Fibroblast of skin of right quadriceps (primary cell): ENCODE results near the gene COL6A2.
A peak's percentile ranks its signal among the peaks of the same experiment; 100 is the strongest.
"Not testable (repeated sequence)": the region's sequence is repeated elsewhere in the genome, so short reads cannot be mapped to it uniquely, and the experiment has no call there.

ENCODE experiments used
- DNase-seq: peaks from one replicate; pipeline ENCODE4 v3.0.0-alpha.2; 2013

The COL6A2 gene

GRCh38 chr21:46061063-46061462, 36.8 kb upstream of the COL6A2 start:
- no peak for DNase-seq

- no peak for DNase-seq
Measured at GRCh38 chr21:46061518-46061917, 36.4 kb upstream of the COL6A2 start.

- no peak for DNase-seq
Measured at GRCh38 chr21:46061950-46062349, 36.0 kb upstream of the COL6A2 start.

- no peak for DNase-seq
Measured at GRCh38 chr21:46062471-46063211, 35.3 kb upstream of the COL6A2 start.

DNA sequence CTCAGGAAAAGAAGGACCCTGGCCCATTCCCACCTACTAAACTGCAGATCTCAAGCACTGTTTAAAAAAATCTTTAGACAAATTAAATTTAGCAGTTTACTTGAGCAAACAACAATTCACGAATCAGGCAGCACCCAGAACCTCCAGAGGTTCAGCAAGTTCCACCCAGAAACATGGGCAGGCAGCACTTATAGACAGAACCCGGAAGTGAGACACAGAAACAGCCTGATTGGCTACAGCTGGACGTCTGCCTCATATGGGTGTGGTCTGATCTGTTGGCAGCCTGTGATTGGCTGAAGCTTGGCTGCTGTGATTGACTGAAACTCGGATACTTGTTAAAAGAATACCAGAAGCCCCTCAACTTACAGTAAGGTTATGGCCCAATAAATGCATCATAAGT, 34.7 kb upstream of the COL6A2 start:
- no peak for DNase-seq

GRCh38 chr21:46063734-46064680, 33.9 kb upstream of the COL6A2 start:
- DNase-seq = no peak

- DNase-seq = no peak
Measured at GRCh38 chr21:46064870-46065214, 33.1 kb upstream of the COL6A2 start.

GRCh38 chr21:46065215-46065913, 32.5 kb upstream of the COL6A2 start:
- DNase-seq = peak; percentile 73

DNA sequence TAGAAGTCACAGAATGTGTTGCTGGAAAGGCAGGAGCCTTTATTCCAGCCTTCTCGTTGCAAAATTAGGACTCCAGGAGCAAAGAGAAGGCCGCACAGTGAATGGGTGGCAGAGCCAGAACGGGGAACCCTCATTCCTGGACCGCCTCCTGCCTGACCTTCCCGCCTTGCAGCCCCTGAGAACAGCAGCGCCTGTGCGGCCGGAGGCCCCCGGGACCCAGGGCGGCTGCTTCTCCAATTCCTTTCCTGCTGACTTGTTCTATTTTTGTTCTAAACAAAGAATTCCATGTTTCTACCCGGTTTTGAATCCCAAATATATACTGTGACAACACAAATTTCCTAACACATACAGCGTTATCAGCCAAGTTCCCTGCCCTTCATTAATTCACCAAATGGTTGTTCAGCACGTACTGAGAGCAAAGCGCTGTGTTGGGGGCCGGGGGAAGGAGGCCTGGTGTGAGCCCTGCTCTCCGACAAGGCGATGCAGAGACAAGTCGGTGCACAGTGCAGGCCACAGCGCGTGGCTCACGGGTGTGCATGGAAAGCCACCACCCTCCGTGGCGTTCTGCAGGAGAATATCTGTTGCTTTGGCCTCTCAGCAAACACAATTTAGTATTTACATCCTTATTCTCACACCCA, 31.9 kb upstream of the COL6A2 start:
- DNase-seq = no peak

DNA sequence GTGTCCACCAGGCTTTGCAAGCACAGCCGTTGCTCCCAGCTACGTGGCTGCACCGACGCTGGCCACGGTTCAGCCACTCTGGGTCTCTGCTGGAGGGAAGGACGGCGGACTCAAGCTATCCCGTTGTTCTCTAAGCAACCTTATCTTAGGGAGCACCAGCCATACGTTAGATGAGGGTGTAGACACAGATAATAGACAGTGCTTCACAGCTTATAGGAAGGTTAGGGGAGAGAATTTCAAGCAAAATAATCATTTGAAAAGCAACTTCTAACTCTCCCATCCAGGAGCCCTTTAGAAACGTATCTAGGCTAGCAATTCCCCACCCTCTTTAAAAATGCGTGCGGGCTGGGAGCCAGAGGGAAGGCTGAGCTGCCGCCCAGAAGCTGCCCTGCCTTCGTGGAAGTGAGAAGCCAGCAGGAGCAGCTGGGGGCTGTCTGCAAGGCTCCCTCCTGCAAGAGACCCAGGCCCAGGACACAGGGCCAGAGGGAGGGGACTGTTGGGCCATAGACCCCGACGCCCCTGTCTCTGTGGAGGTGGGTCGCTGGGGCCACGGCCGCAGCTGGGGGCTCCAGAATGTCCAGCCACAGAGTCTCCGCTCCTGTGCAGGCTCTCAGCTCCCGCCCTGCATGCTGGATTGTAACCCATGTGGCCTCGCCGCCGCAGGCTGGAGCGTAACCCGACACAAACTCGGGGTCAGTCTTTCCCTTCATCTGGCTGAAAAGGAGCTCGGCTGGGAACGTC, 31.2 kb upstream of the COL6A2 start:
- DNase-seq = peak; percentile 60

DNA sequence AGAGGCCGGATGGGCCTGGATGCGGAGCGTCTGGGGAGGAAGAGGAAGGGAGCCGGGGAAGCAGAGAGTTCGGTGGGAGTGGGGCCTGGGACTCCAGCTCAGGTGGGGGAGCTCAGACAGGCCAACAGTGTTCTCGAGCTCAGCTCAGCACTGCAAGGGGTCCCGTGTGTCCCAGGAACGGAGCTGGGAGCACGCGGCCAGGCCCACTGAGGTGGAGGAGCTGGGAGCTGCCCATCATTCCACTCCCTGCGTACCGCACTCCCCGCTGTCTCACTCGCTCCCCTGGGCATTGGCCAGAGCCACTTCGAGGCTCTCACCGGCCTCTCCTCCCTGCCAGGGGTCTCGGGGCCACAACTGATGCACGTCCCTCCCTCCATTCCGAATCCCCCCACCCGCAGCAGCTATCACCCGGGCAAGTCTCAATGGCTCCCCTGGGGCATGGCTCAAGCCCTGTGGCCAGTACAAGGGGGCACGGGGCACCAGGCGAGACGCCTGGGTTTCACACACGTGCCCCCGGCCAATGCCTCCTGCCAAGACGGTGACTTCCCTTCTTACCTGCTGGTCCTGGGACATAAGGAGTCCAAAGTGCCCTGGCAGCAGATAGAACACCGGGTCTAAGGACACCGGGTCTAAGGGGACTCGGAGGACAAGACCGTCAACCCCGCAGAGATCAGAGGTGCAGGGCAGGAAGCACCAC, 30.3 kb upstream of the COL6A2 start:
- DNase-seq = no peak

DNA sequence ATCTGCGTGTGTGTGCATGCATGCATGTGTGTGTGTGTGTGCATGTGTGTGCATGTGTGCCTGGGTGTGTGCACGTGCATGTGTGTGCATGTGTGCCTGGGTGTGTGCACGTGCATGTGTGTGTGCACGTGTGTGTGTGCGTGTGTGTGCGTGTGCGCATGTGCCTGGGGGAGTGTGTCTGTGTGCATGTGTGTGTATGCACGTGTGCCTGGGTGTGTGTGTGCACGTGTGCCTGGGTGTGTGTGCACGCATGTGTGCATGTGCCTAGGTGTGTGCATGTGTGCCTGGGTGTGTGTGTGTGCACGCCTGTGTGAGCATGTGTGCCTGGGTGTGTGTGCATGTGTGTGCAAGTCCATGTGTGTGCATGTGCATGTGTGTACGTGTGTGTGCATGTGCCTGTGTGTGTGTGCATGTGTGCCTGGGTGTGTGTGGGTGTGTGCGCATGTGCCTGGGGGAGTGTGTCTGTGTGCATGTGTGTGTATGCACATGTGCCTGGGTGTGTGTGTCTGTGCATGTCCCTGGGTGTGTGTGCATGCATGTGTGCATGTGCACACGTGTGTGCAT, 29.3 kb upstream of the COL6A2 start:
- no peak for DNase-seq

- no peak for DNase-seq
Measured at GRCh38 chr21:46069166-46069565, 28.7 kb upstream of the COL6A2 start.

DNA sequence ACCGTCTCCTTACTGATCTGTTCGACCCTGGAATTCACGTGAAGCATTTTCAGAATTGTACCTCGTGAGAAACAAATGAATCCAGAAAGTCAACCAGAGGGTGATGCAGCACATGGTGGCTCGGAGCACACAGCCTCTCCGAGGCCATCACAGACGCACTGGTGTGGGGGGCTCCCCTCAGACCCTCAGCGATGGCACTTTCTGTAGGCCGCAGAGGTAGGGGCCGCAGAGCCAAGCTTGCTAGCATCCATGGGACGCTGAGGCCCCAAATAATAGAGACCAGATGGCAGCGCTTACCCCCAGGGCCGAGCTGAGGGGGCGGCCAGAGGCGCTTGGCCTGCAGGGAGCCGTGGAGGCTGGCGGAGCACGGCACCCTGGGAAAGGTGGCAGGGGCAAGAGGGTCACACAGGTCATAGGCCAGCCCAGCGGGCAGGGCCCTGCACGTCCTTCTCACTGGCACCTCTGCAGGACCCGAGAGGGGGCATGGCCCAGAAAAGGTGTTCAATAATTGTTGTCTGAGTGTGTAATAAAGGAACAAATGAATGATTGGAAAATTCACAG, 28.1 kb upstream of the COL6A2 start:
- DNase-seq = no peak

DNA sequence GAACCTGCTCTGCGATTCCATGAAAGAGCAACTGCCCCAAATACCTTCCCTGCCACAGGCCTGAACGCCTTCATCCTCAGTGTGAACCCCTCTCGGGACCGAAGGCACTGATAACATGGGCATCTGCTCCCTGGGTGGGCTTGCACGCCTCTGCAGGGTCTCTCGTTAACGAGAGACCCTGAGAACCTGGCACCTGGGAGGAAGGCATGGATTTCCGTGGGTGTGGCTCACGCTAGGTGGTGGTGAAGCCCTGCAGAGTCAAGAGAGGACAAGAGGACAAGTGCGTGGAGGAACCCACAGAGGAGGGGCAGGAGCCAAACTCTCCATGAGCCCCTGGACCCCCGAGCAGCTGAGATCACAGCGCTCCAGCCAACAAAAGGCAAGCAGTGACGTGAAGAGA, 26.8 kb upstream of the COL6A2 start:
- no peak for DNase-seq

DNA sequence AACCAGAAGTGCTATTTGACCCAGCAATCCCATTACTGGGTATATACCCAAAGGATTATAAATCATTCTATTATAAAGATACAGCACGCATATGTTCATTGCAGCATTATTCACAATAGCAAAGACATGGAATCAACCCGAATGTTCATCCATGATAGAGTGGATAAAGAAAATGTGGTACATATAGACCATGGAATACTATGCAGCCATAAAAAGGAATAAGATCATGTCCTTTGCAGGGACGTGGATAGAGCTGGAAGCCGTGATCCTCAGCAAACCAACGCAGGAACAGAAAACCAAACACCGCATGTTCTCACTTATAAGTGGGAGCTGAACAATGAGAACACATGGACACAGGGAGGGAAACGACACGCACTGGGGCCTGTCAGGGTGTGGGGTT, 21.2 kb upstream of the COL6A2 start:
- DNase-seq = not testable (repeated sequence)

DNA sequence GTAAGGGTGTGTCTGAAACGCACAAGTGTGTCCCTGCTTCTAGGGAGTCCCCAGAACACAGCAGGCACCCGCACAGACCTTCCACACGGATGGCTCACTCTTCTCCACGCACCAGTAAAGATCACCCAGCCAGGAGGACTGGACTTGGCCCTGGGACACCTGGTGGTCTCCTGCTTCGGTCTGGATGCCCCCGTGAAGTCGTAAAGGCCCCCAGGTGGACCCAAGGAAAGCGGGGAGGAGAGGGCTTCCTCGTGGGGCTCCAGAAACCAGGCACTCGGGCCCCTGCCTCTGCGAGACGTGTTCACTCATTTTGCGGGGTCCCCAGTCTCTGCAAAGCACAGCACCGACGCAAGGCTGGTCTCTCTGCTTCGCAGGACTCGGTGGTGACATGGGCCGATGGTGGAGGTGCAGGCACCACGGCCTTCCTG, 20.2 kb upstream of the COL6A2 start:
- no peak for DNase-seq

GRCh38 chr21:46078322-46078977, 19.5 kb upstream of the COL6A2 start:
- DNase-seq = peak; percentile 46

DNA sequence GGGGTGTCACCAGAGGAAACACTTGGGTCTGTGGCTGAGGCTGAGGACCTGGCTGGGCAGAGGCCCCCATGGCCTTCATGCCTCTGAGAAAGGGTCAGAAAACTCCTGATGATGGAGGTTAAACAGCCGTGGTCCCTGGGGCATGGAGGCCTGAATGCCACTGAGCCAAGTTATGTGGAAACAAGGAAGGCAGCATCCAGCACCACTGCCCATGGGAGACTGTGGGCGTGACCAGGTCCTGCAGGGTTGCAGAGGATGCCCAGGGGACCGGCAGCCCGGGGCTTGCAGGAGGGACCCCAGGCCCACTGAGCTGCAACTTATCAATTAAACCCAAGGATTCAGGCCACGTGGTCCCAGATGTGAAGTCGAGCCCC, 18.9 kb upstream of the COL6A2 start:
- DNase-seq = no peak
